HEK293 (cell line): ENCODE data around the gene QRFPR.

Experiments
- GLI4 ChIP-seq: fragments of 450-650 bp; formaldehyde crosslinking; IDR thresholded peaks from 2 replicates; pipeline ENCODE4 v1.5.1; 2016; ENCODE audit warnings: missing biosample characterization, missing genetic modification characterization
- GLIS1 ChIP-seq: fragments of 450-650 bp; formaldehyde crosslinking; IDR thresholded peaks from 2 replicates; pipeline ENCODE4 v1.5.1; 2016; ENCODE audit warnings: missing biosample characterization, missing genetic modification characterization
- KLF1 ChIP-seq: fragments of 450-650 bp; formaldehyde crosslinking; IDR thresholded peaks from 2 replicates; pipeline ENCODE4 v1.5.1; 2016; ENCODE audit warnings: missing biosample characterization, missing genetic modification characterization
- KLF8 ChIP-seq: fragments of 450-650 bp; formaldehyde crosslinking; IDR thresholded peaks from 2 replicates; pipeline ENCODE4 v1.5.1; 2016; ENCODE audit warnings: missing biosample characterization, missing genetic modification characterization
- KLF9 ChIP-seq: fragments of 450-650 bp; formaldehyde crosslinking; IDR thresholded peaks from 2 replicates; pipeline ENCODE4 v1.5.1; 2016; ENCODE audit warnings: missing biosample characterization, missing genetic modification characterization, low read depth
- MZF1 ChIP-seq: fragments of 450-650 bp; formaldehyde crosslinking; IDR thresholded peaks from 2 replicates; pipeline ENCODE4 v1.5.1; 2017; ENCODE audit warnings: missing biosample characterization, missing genetic modification characterization, borderline replicate concordance
- OVOL3 ChIP-seq: fragments of 450-650 bp; formaldehyde crosslinking; IDR thresholded peaks from 2 replicates; pipeline ENCODE4 v1.5.1; 2016; ENCODE audit warnings: missing biosample characterization, missing genetic modification characterization
- PATZ1 ChIP-seq: fragments of 450-650 bp; formaldehyde crosslinking; IDR thresholded peaks from 2 replicates; pipeline ENCODE4 v1.5.1; 2016; ENCODE audit warnings: missing biosample characterization, missing genetic modification characterization
- PRDM6 ChIP-seq: fragments of 450-650 bp; formaldehyde crosslinking; IDR thresholded peaks from 2 replicates; pipeline ENCODE4 v1.5.1; 2017; ENCODE audit warnings: missing biosample characterization, missing genetic modification characterization
- SCRT2 ChIP-seq: fragments of 450-650 bp; formaldehyde crosslinking; IDR thresholded peaks from 2 replicates; pipeline ENCODE4 v1.5.1; 2016; ENCODE audit warnings: missing biosample characterization, missing genetic modification characterization
- SP3 ChIP-seq: fragments of 450-650 bp; formaldehyde crosslinking; IDR thresholded peaks from 2 replicates; pipeline ENCODE4 v1.5.1; 2016; ENCODE audit warnings: missing biosample characterization, missing genetic modification characterization
- TRIM28 ChIP-seq: IDR thresholded peaks from 2 replicates; pipeline ENCODE4 v1.6.1; 2011; ENCODE audit warnings: low read length, control low read depth, borderline replicate concordance
- YY2 ChIP-seq: fragments of 450-650 bp; formaldehyde crosslinking; IDR thresholded peaks from 2 replicates; pipeline ENCODE4 v1.5.1; 2016; ENCODE audit warnings: missing biosample characterization, missing genetic modification characterization
- ZBTB1 ChIP-seq: fragments of 450-650 bp; formaldehyde crosslinking; IDR thresholded peaks from 2 replicates; pipeline ENCODE4 v1.5.1; 2016; ENCODE audit warnings: missing biosample characterization, missing genetic modification characterization
- ZBTB21 ChIP-seq: fragments of 450-650 bp; formaldehyde crosslinking; IDR thresholded peaks from 2 replicates; pipeline ENCODE4 v1.5.1; 2017; ENCODE audit warnings: missing biosample characterization, missing genetic modification characterization
- ZBTB26 ChIP-seq: fragments of 450-650 bp; formaldehyde crosslinking; optimal IDR thresholded peaks from 2 replicates; pipeline ENCODE3; 2016; ENCODE audit warnings: missing biosample characterization, mild to moderate bottlenecking, missing genetic modification characterization
- ZBTB48 ChIP-seq: fragments of 450-650 bp; formaldehyde crosslinking; IDR thresholded peaks from 2 replicates; pipeline ENCODE4 v1.5.1; 2016; ENCODE audit warnings: missing biosample characterization, missing genetic modification characterization
- ZEB2 ChIP-seq: fragments of 450-650 bp; formaldehyde crosslinking; IDR thresholded peaks from 2 replicates; pipeline ENCODE4 v1.5.1; 2016; ENCODE audit warnings: missing biosample characterization, missing genetic modification characterization
- ZNF138 ChIP-seq: fragments of 450-650 bp; formaldehyde crosslinking; IDR thresholded peaks from 2 replicates; pipeline ENCODE4 v1.5.1; 2016; ENCODE audit warnings: missing biosample characterization, missing genetic modification characterization, borderline replicate concordance
- ZNF174 ChIP-seq: fragments of 450-650 bp; formaldehyde crosslinking; IDR thresholded peaks from 2 replicates; pipeline ENCODE4 v1.5.0; 2017; ENCODE audit warnings: missing biosample characterization, mild to moderate bottlenecking, missing genetic modification characterization
- ZNF19 ChIP-seq: fragments of 450-650 bp; formaldehyde crosslinking; IDR thresholded peaks from 2 replicates; pipeline ENCODE4; 2016; ENCODE audit warnings: missing biosample characterization, missing genetic modification characterization, low read depth
- ZNF214 ChIP-seq: fragments of 450-650 bp; formaldehyde crosslinking; IDR thresholded peaks from 2 replicates; pipeline ENCODE4 v1.5.1; 2017; ENCODE audit warnings: missing biosample characterization, mild to moderate bottlenecking, missing genetic modification characterization, borderline replicate concordance
- ZNF239 ChIP-seq: fragments of 450-650 bp; formaldehyde crosslinking; IDR thresholded peaks from 2 replicates; pipeline ENCODE4 v1.5.1; 2016; ENCODE audit warnings: missing biosample characterization, missing genetic modification characterization
- ZNF341 ChIP-seq: fragments of 450-650 bp; formaldehyde crosslinking; IDR thresholded peaks from 2 replicates; pipeline ENCODE4; 2016; ENCODE audit warnings: low read depth, missing biosample characterization, missing genetic modification characterization
- ZNF501 ChIP-seq: fragments of 450-650 bp; formaldehyde crosslinking; IDR thresholded peaks from 2 replicates; pipeline ENCODE4 v1.5.1; 2016; ENCODE audit warnings: missing biosample characterization, missing genetic modification characterization
- ZNF529 ChIP-seq: fragments of 450-650 bp; formaldehyde crosslinking; IDR thresholded peaks from 2 replicates; pipeline ENCODE4 v1.5.1; 2017; ENCODE audit warnings: missing genetic modification characterization, missing biosample characterization; ENCODE audit not compliant: insufficient replicate concordance
- ZNF549 ChIP-seq: fragments of 450-650 bp; IDR thresholded peaks from 2 replicates; pipeline ENCODE4 v1.5.1; 2018; ENCODE audit warnings: missing biosample characterization, missing genetic modification characterization, mild to moderate bottlenecking, inconsistent platforms, moderate library complexity
- ZNF558 ChIP-seq: fragments of 450-650 bp; formaldehyde crosslinking; IDR thresholded peaks from 2 replicates; pipeline ENCODE4 v1.5.1; 2016; ENCODE audit warnings: missing biosample characterization, missing genetic modification characterization
- ZNF658 ChIP-seq: fragments of 450-650 bp; formaldehyde crosslinking; IDR thresholded peaks from 2 replicates; pipeline ENCODE4; 2016; ENCODE audit warnings: missing biosample characterization, missing genetic modification characterization
- ZNF660 ChIP-seq: fragments of 450-650 bp; IDR thresholded peaks from 2 replicates; pipeline ENCODE4 v1.5.1; 2018; ENCODE audit warnings: missing biosample characterization, mild to moderate bottlenecking, missing genetic modification characterization
- ZNF677 ChIP-seq: fragments of 450-650 bp; IDR thresholded peaks from 2 replicates; pipeline ENCODE4 v1.5.0; 2018; ENCODE audit warnings: missing biosample characterization, mild to moderate bottlenecking, missing genetic modification characterization, moderate library complexity
- ZNF747 ChIP-seq: fragments of 450-650 bp; formaldehyde crosslinking; IDR thresholded peaks from 2 replicates; pipeline ENCODE4 v1.5.1; 2016; ENCODE audit warnings: missing biosample characterization, missing genetic modification characterization
- TF ChIP-seq, protein P1 (sequence below): fragments of 450-650 bp; formaldehyde crosslinking; IDR thresholded peaks from 2 replicates; pipeline ENCODE4 v1.5.1; 2016; ENCODE audit warnings: missing biosample characterization, missing genetic modification characterization
- TF ChIP-seq, protein P2 (sequence below): fragments of 450-650 bp; formaldehyde crosslinking; IDR thresholded peaks from 2 replicates; pipeline ENCODE4 v1.5.1; 2016; ENCODE audit warnings: missing biosample characterization, missing genetic modification characterization

Gene QRFPR

GRCh38 chr4:121380776-121381462, at the start of gene QRFPR (continued):
- TF ChIP-seq ZBTB26 (tag by site-specific recombination) (peak; percentile 5), KLF1 (peak; percentile 62), ZNF549 (tag by site-specific recombination) (no peak), KLF8 (tag by site-specific recombination) (peak; percentile 69), YY2 (no peak), ZNF677 (no peak), ZBTB21 (tag by site-specific recombination) (no peak), GLIS1 (peak; percentile 86), ZBTB1 (tag by site-specific recombination) (no peak), PATZ1 (tag by site-specific recombination) (peak; percentile 74), ZNF747 (no peak), ZNF19 (tag by site-specific recombination) (no peak), MZF1 (tag by site-specific recombination) (no peak), GLI4 (no peak), ZNF660 (tag by site-specific recombination) (0 out of 2 replicates have a peak, but pooled peaks have one; percentile 29), KLF9 (tag by site-specific recombination) (peak; percentile 85), ZNF214 (tag by site-specific recombination) (no peak), SCRT2 (no peak), SP3 (tag by site-specific recombination) (0 out of 2 replicates have a peak, but pooled peaks have one; percentile 63), ZNF174 (tag by site-specific recombination) (no peak), ZEB2 (tag by site-specific recombination) (peak; percentile 37; the same call in 1 of the 2 replicates), ZNF529 (no peak), ZNF501 (tag by site-specific recombination) (no peak), TRIM28 (no peak), PRDM6 (no peak), ZNF341 (tag by site-specific recombination) (peak; percentile 63), ZNF239 (no peak), ZNF658 (tag by site-specific recombination) (no peak), ZNF558 (tag by site-specific recombination) (no peak), OVOL3 (tag by site-specific recombination) (no peak), ZBTB48 (peak; percentile 94), ZNF138 (no peak)
- TF ChIP-seq, protein P1, sequence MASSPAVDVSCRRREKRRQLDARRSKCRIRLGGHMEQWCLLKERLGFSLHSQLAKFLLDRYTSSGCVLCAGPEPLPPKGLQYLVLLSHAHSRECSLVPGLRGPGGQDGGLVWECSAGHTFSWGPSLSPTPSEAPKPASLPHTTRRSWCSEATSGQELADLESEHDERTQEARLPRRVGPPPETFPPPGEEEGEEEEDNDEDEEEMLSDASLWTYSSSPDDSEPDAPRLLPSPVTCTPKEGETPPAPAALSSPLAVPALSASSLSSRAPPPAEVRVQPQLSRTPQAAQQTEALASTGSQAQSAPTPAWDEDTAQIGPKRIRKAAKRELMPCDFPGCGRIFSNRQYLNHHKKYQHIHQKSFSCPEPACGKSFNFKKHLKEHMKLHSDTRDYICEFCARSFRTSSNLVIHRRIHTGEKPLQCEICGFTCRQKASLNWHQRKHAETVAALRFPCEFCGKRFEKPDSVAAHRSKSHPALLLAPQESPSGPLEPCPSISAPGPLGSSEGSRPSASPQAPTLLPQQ (tag by site-specific recombination), result 0 out of 2 replicates have a peak, but pooled peaks have one; percentile 43
- TF ChIP-seq, protein P2, sequence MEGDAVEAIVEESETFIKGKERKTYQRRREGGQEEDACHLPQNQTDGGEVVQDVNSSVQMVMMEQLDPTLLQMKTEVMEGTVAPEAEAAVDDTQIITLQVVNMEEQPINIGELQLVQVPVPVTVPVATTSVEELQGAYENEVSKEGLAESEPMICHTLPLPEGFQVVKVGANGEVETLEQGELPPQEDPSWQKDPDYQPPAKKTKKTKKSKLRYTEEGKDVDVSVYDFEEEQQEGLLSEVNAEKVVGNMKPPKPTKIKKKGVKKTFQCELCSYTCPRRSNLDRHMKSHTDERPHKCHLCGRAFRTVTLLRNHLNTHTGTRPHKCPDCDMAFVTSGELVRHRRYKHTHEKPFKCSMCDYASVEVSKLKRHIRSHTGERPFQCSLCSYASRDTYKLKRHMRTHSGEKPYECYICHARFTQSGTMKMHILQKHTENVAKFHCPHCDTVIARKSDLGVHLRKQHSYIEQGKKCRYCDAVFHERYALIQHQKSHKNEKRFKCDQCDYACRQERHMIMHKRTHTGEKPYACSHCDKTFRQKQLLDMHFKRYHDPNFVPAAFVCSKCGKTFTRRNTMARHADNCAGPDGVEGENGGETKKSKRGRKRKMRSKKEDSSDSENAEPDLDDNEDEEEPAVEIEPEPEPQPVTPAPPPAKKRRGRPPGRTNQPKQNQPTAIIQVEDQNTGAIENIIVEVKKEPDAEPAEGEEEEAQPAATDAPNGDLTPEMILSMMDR (tag by site-specific recombination), result 0 out of 2 replicates have a peak, but pooled peaks have one; percentile 40
